Neural cell (in vitro differentiated cells): ENCODE results near the gene SPSB3. TPM values are rescaled to one million over a fixed set of nuclear protein-coding genes. Genes with fewer than 3 reads are reported as not detected.

Experiments used
- H2AFZ ChIP-seq: fragments of 200-600, 300-800 bp; sonication (generic), shearing (Covaris generic); 2 replicates; pipeline ENCODE4 v1.6.0; 2014; ENCODE audit warnings: low read depth, mild to moderate bottlenecking, antibody characterized with exemption, low read length, moderate library complexity
- H3F3A ChIP-seq: fragments of 200-600 bp; shearing (Covaris generic); 2 replicates; pipeline ENCODE4 v1.6.1; 2016; ENCODE audit warnings: mild to moderate bottlenecking, moderate library complexity, mixed read lengths, antibody characterized with exemption, low read length; ENCODE audit not compliant: insufficient read depth, poor library complexity, severe bottlenecking
- H3K27ac ChIP-seq: fragments of 200-600, 300-800 bp; sonication (generic), shearing (Covaris generic); 2 replicates; pipeline ENCODE4 v1.5.1; 2014; ENCODE audit warnings: mild to moderate bottlenecking, low read length, moderate library complexity
- H3K27me3 ChIP-seq: fragments of 300-800, 200-600 bp; sonication (generic), shearing (Covaris generic); 2 replicates; pipeline ENCODE4 v1.6.0; 2014; ENCODE audit warnings: mild to moderate bottlenecking, low read depth, low read length, moderate library complexity; ENCODE audit not compliant: insufficient read depth
- H3K36me3 ChIP-seq: fragments of 300-800, 200-600 bp; sonication (generic), shearing (Covaris generic); 2 replicates; pipeline ENCODE4 v1.5.1; 2014; ENCODE audit warnings: mild to moderate bottlenecking, antibody characterized with exemption, low read length, moderate library complexity; ENCODE audit not compliant: insufficient read depth
- H3K4me2 ChIP-seq: fragments of 300-800, 200-600 bp; sonication (generic), shearing (Covaris generic); 2 replicates; pipeline ENCODE4 v1.6.0; 2014; ENCODE audit warnings: mild to moderate bottlenecking, low read length
- H3K4me3 ChIP-seq: fragments of 300-800, 200-600 bp; sonication (generic), shearing (Covaris generic); 2 replicates; pipeline ENCODE4 v1.5.1; 2014; ENCODE audit warnings: mild to moderate bottlenecking, low read length, moderate library complexity
- H3K79me2 ChIP-seq: fragments of 200-600 bp; shearing (Covaris generic); replicated peaks from 2 replicates; pipeline ENCODE4 v1.6.0; 2014; ENCODE audit warnings: mild to moderate bottlenecking, low read length, moderate library complexity; ENCODE audit not compliant: insufficient read depth
- H3K9ac ChIP-seq: fragments of 300-800, 200-600 bp; sonication (generic), shearing (Covaris generic); 2 replicates; pipeline ENCODE4 v1.6.1; 2016; ENCODE audit warnings: mild to moderate bottlenecking, low read length, mixed read lengths
- H3K9me2 ChIP-seq: fragments of 200-600 bp; shearing (Covaris generic); 2 replicates; pipeline ENCODE4 v1.6.1; 2016; ENCODE audit warnings: mild to moderate bottlenecking, low read length, mixed read lengths; ENCODE audit not compliant: insufficient read depth
- H3K9me3 ChIP-seq: fragments of 200-600, 300-800 bp; sonication (generic), shearing (Covaris generic); 2 replicates; pipeline ENCODE4 v1.6.1; 2016; ENCODE audit warnings: mild to moderate bottlenecking, mixed run types, low read length, moderate library complexity, mixed read lengths
- H4K20me1 ChIP-seq: fragments of 200-600 bp; shearing (Covaris generic); 2 replicates; pipeline ENCODE4 v1.6.1; 2016; ENCODE audit warnings: mild to moderate bottlenecking, mixed run types; ENCODE audit not compliant: insufficient read depth
- EP300 ChIP-seq: fragments of 450-650 bp; conservative IDR thresholded peaks from 2 replicates; pipeline ENCODE4 v1.6.1; 2014; ENCODE audit warnings: antibody characterized with exemption, mild to moderate bottlenecking, moderate library complexity; ENCODE audit not compliant: poor library complexity, severe bottlenecking
- EZH2 ChIP-seq: fragments of 200-600, 300-800 bp; shearing (Covaris generic), sonication (generic); IDR thresholded peaks from 2 replicates; pipeline ENCODE4 v1.6.1; 2014; ENCODE audit warnings: antibody characterized with exemption, low read length, borderline replicate concordance, mild to moderate bottlenecking; ENCODE audit not compliant: insufficient read depth, poor library complexity, severe bottlenecking
- MXI1 ChIP-seq: fragments of 450-650 bp; conservative IDR thresholded peaks from 2 replicates; pipeline ENCODE4 v1.6.1; 2014; ENCODE audit warnings: antibody characterized with exemption, mild to moderate bottlenecking; ENCODE audit not compliant: poor library complexity, severe bottlenecking
- POLR2AphosphoS5 ChIP-seq: IDR thresholded peaks from 2 replicates; pipeline ENCODE4 v1.6.1; 2012
- RAD21 ChIP-seq: fragments of 450-650 bp; conservative IDR thresholded peaks from 2 replicates; pipeline ENCODE4 v1.6.1; 2014; ENCODE audit warnings: antibody characterized with exemption, mild to moderate bottlenecking, moderate library complexity
- REST ChIP-seq: IDR thresholded peaks from 2 replicates; pipeline ENCODE4 v1.6.1; 2012; ENCODE audit warnings: borderline replicate concordance
- SMC3 ChIP-seq: fragments of 450-650 bp; conservative IDR thresholded peaks from 2 replicates; pipeline ENCODE4 v1.6.1; 2014; ENCODE audit warnings: antibody characterized with exemption, mild to moderate bottlenecking, moderate library complexity; ENCODE audit not compliant: poor library complexity
- TAF1 ChIP-seq: IDR thresholded peaks from 2 replicates; pipeline ENCODE4 v1.6.1; 2012; ENCODE audit warnings: low read depth
- polyA plus RNA-seq: library from polyadenylated mRNA; depleted of rRNA; stranded (reverse); fragments of >200 nt; gene quantifications from 2 replicates; pipeline ENCODE4 v1.2.3, GENCODE V29; 2014
- TF ChIP-seq, protein P1 (sequence below): fragments of 450-650 bp; IDR thresholded peaks from 2 replicates; pipeline ENCODE4 v1.5.1; 2014; ENCODE audit warnings: antibody characterized with exemption, mild to moderate bottlenecking, moderate library complexity; ENCODE audit not compliant: poor library complexity, severe bottlenecking

The SPSB3 gene
- polyA plus RNA-seq, 1 donor from 2014 or later, result 315 TPM

GRCh38 chr16:1820096-1820945, 38.0 kb upstream of the SPSB3 start:
- Histone ChIP-seq H3K4me3 (no peak overlapping the region), H3K36me3 (no peaks in the 10 kb centered on the region), H2AFZ (no peak overlapping the region), H3K4me2 (no peak overlapping the region), H3K9me3 (no peaks in the 10 kb centered on the region), H4K20me1 (no peaks in the 10 kb centered on the region), H3F3A (no peaks in the 10 kb centered on the region), H3K27me3 (no peaks in the 10 kb centered on the region), H3K9ac (no peak overlapping the region), H3K79me2 (peaks cover 5% of the 10 kb centered on the region), H3K9me2 (no peaks in the 10 kb centered on the region), H3K27ac (no peak overlapping the region)
- TF ChIP-seq SMC3, result no peak
- TF ChIP-seq REST, result no peak
- TF ChIP-seq EP300, result no peak
- no peak for TF ChIP-seq EZH2
- TF ChIP-seq TAF1, result no peak
- TF ChIP-seq, protein P1, sequence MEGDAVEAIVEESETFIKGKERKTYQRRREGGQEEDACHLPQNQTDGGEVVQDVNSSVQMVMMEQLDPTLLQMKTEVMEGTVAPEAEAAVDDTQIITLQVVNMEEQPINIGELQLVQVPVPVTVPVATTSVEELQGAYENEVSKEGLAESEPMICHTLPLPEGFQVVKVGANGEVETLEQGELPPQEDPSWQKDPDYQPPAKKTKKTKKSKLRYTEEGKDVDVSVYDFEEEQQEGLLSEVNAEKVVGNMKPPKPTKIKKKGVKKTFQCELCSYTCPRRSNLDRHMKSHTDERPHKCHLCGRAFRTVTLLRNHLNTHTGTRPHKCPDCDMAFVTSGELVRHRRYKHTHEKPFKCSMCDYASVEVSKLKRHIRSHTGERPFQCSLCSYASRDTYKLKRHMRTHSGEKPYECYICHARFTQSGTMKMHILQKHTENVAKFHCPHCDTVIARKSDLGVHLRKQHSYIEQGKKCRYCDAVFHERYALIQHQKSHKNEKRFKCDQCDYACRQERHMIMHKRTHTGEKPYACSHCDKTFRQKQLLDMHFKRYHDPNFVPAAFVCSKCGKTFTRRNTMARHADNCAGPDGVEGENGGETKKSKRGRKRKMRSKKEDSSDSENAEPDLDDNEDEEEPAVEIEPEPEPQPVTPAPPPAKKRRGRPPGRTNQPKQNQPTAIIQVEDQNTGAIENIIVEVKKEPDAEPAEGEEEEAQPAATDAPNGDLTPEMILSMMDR, result no peak
- no peak for TF ChIP-seq POLR2AphosphoS5
- TF ChIP-seq RAD21, result no peak
- TF ChIP-seq MXI1, result no peak

DNA sequence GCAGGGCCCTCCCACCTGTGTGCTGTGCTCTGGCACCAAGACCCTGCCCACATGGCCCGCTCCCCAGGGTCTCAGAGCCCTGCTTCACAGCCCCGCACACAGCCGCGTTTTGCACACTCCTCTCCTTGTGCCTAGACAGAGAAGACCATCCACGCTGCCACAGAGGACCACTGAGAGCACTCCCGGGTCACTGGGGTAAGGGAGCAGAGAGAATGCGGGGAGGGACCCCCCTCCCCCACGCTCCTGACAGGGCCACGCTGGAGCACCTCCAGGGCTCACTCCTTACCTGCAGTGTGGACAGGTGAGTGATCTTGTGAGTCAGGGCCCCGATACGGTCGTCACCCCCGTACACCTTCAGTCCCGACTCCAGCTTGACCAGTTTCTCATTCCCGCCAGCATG, 37.2 kb upstream of the SPSB3 start:
- no peak overlapping the region for H3K9ac ChIP-seq
- no peaks in the 10 kb centered on the region for H3K27me3 ChIP-seq
- peaks cover under 1% of the 10 kb centered on the region for H3K79me2 ChIP-seq
- H3K4me3 ChIP-seq, result no peak overlapping the region
- no peaks in the 10 kb centered on the region for H3K9me3 ChIP-seq
- no peaks in the 10 kb centered on the region for H3K9me2 ChIP-seq
- H3K27ac ChIP-seq, result no peak overlapping the region
- no peak overlapping the region for H2AFZ ChIP-seq
- no peaks in the 10 kb centered on the region for H3F3A ChIP-seq
- TF ChIP-seq RAD21 (no peak), TAF1 (no peak), MXI1 (no peak), REST (no peak), POLR2AphosphoS5 (no peak), EZH2 (no peak), EP300 (no peak), SMC3 (no peak)
- TF ChIP-seq, protein P1, result no peak
- H3K4me2 ChIP-seq, result no peak overlapping the region
- H3K36me3 ChIP-seq, result no peaks in the 10 kb centered on the region
- no peaks in the 10 kb centered on the region for H4K20me1 ChIP-seq
